GM10847 (cell line): ENCODE measurements around the gene JRKL.
A peak's percentile ranks its signal among the peaks of the same experiment; 100 is the strongest.

ENCODE experiments used
- POLR2A ChIP-seq: IDR thresholded peaks from 2 replicates; pipeline ENCODE4 v1.6.1; 2011; ENCODE audit not compliant: insufficient read length; ENCODE audit errors: extremely low read depth

The JRKL gene

GRCh38 chr11:96389720-96390487 is at the start of gene JRKL, which contains the start of gene CCDC82:
Gene JRKL, plus strand, starts transcription at chr11:96390013. Its CDS starts 637 bp downstream, at chr11:96390650.
Gene CCDC82, minus strand, starts transcription at chr11:96389912. Its CDS starts 5,165 bp downstream, at chr11:96384747.
- peak; percentile 84 for TF ChIP-seq POLR2A

DNA sequence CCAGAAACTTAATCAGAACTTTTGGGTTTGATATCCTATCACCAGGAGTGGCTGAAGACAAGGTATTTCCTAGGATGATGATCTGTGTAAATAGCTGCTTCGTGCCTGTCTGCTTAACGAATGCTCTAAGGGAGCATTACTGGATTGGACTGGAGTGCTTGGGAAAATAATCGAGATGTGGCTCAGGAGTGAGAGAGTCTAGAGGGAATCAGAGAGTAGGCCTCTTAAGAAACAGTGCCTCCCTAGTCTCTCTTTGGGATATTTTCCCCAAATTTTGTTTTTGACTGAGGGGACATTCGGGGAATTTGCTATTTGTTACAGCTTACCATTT is 49.3 kb upstream of the JRKL start:
- no peak for TF ChIP-seq POLR2A

GRCh38 chr11:96341211-96342013 is 48.4 kb upstream of the JRKL start:
- peak; percentile 12 for TF ChIP-seq POLR2A

DNA sequence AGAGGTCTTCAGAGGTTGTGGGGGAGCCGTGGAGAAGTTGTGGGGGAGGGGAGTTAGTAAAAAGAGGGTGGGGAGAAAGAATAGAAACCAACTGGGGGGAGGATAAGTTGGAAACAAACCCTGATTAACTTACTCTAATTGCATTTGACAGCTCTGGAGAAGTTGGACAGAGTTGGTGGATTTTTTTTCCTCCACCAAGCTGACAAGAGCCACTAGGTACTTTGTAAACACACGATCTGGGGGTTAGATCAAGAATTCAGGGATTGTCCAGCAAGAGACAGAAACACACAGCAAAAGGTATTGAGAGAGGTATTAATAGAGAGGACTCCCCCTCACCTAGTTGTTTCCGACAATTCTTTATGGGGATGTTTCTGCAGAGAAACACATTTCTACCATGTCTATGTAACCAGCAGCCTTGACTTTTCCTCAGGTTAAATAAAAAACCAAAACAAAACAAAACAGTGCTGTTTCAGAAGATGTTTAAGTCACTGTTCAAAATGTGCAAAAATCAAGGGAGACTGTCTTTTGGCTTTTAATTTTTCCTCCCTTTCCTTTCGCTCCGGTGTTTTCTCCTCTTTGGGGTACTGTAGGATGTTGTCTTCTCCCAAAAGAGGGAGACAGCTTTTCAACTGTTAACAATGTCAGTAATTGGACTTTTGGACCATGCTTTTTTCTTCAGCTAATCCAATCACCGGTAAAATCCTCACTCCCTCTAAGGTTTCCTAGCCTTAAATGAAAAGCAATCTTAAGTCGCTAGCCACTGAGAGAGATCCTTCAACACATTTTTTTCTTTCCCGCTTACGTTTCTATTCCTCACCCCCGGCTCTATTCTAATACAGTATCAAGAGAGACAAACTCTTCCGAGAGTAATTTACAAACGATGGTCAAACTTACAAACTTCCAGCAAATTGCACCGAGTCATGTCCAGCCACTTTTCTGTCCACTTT is 47.5 kb upstream of the JRKL start:
- TF ChIP-seq POLR2A: no peak

- no peak for TF ChIP-seq POLR2A
Observed at GRCh38 chr11:96342961-96343711, 46.7 kb upstream of the JRKL start, which contains the start of gene MAML2. Gene MAML2, minus strand, starts transcription at chr11:96343195. Its CDS starts 1,300 bp downstream, at chr11:96341895.

DNA sequence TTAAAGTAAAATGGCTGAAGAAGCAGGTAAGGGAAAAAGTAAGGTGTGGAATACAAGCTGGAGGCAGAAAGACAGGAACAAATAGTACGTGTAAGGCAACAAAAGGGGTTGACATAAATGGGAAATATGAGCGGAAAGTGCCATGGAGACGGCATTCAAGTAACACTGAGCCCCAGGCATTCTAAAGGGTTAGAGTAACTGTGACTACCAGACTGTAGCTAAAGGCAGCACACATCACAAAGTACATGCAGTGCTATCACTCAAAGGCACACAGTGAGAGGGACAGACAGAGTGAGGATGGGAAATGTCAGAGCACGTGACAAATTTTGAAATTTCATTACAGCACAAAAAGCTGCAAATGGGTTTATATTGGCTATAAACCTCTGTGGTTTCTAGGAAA is 33.0 kb upstream of the JRKL start:
- TF ChIP-seq POLR2A: no peak

GRCh38 chr11:96357794-96358193 is 32.0 kb upstream of the JRKL start:
- no peak for TF ChIP-seq POLR2A

- no peak for TF ChIP-seq POLR2A
Observed at GRCh38 chr11:96358321-96358720, 31.5 kb upstream of the JRKL start.

DNA sequence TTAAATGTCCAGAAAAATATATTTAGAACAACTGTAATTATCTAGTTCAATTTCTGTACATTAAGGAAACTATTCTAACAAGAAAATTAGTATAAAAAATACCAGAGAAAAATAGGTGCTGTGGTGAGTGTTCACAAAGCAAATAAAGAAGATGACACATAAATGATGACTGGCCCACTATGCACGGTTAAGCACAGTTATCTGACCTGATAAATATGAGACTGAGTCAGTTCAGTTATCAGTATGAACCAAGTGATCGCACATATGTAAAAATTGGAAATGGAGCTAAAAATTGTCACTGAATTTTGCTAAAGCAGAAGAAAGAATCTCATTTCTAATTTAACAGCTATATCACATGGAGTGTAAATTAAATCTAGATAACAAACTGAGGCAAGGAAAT is 28.0 kb upstream of the JRKL start:
- no peak for TF ChIP-seq POLR2A

GRCh38 chr11:96365493-96365892 is 24.3 kb upstream of the JRKL start:
- no peak for TF ChIP-seq POLR2A

- TF ChIP-seq POLR2A: no peak
Observed at GRCh38 chr11:96366024-96366423, 23.8 kb upstream of the JRKL start.

DNA sequence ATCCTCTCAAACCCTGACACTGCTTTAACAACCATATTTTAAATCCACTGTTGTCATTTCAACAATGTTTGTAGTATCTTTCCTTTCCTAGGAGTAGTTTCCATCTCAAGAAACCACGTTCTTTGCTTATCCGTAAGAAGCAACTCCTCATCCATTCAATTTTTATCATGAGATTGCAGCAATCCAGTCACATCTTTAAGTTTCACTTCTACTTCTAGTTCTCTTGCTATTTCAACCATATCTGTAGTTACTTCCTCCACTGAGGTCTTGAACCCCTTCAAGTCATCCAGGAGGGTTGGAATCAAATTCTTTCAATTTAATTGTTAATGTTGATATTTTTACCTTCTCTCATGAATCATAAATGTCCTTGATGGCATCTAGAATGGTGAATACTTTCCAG is 22.5 kb upstream of the JRKL start:
- TF ChIP-seq POLR2A: no peak

DNA sequence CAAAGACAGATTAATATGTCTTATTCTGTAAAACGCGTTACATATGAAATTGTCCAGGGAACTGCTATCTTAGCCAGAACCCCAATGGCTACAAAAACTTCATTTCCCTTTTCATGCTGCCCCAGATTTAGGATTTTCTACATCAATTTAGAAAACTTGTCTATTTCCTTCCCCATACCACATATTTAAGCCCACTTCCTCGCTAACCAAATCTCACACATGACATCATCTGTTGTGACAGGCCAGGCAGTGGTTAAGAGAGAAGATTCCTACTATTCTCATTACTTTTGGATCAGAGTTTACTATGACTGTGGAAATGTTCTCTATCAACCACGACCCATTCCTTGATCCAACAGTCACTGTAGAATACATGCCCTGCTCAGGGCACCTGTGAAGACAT is 16.0 kb upstream of the JRKL start:
- no peak for TF ChIP-seq POLR2A

- TF ChIP-seq POLR2A: no peak
Observed at GRCh38 chr11:96376796-96377195, 13.0 kb upstream of the JRKL start.
